HepG2 (cell line): ENCODE results near the gene SYNGR4. TPM values are rescaled to one million over a fixed set of nuclear protein-coding genes. Genes with fewer than 3 reads are reported as not detected.

Source experiments
- ATRX ChIP-seq: sonication (generic); formaldehyde crosslinking; IDR thresholded peaks from 2 replicates; pipeline ENCODE4 v1.4.0; 2020; ENCODE audit warnings: missing genetic modification reagents, borderline replicate concordance
- CAMTA2 ChIP-seq: sonication (generic); formaldehyde crosslinking; IDR thresholded peaks from 2 replicates; pipeline ENCODE4 v1.4.0; 2020; ENCODE audit warnings: mild to moderate bottlenecking, missing genetic modification reagents, borderline replicate concordance
- DMAP1 ChIP-seq: IDR thresholded peaks from 2 replicates; pipeline ENCODE4 v1.6.1; 2016
- ETV6 ChIP-seq: sonication (generic); formaldehyde crosslinking; conservative IDR thresholded peaks from 2 replicates; pipeline ENCODE4 v1.4.0; 2020; ENCODE audit warnings: missing genetic modification reagents
- HOXA5 ChIP-seq: sonication (generic); formaldehyde crosslinking; IDR thresholded peaks from 2 replicates; pipeline ENCODE4 v1.4.0; 2020; ENCODE audit warnings: missing genetic modification reagents
- JUN ChIP-seq: sonication (generic); formaldehyde crosslinking; IDR thresholded peaks from 2 replicates; pipeline ENCODE4 v1.4.0; 2020; ENCODE audit warnings: mild to moderate bottlenecking, missing genetic modification reagents
- KDM2A ChIP-seq: sonication (generic); formaldehyde crosslinking; IDR thresholded peaks from 2 replicates; pipeline ENCODE4 v1.4.0; 2020; ENCODE audit warnings: low read depth, missing genetic modification reagents, borderline replicate concordance
- MED1 ChIP-seq: sonication (generic); formaldehyde crosslinking; IDR thresholded peaks from 2 replicates; pipeline ENCODE4 v1.4.0; 2020; ENCODE audit warnings: missing genetic modification reagents
- PCBP1 ChIP-seq: fragments of 200-400 bp; formaldehyde crosslinking; IDR thresholded peaks from 2 replicates; pipeline ENCODE4 v1.6.1; 2017; ENCODE audit warnings: mild to moderate bottlenecking, low read depth, low read length, borderline replicate concordance
- SIX1 ChIP-seq: sonication (generic); formaldehyde crosslinking; IDR thresholded peaks from 2 replicates; pipeline ENCODE4 v1.4.0; 2020; ENCODE audit warnings: missing genetic modification reagents, borderline replicate concordance
- SIX4 ChIP-seq: sonication (generic); formaldehyde crosslinking; IDR thresholded peaks from 2 replicates; pipeline ENCODE4 v1.4.0; 2020; ENCODE audit warnings: missing genetic modification reagents
- SOX5 ChIP-seq: IDR thresholded peaks from 2 replicates; pipeline ENCODE4 v1.6.1; 2016; ENCODE audit warnings: borderline replicate concordance
- THYN1 ChIP-seq: sonication (generic); formaldehyde crosslinking; IDR thresholded peaks from 2 replicates; pipeline ENCODE4 v1.8.1; 2023; ENCODE audit warnings: low read depth, mild to moderate bottlenecking, moderate library complexity, missing genetic modification reagents, borderline replicate concordance
- ZNF205 ChIP-seq: IDR thresholded peaks from 2 replicates; pipeline ENCODE4 v1.6.1; 2018; ENCODE audit warnings: missing biosample characterization, missing genetic modification reagents
- ZNF350 ChIP-seq: sonication (generic); formaldehyde crosslinking; IDR thresholded peaks from 2 replicates; pipeline ENCODE4 v1.4.0; 2020; ENCODE audit warnings: mild to moderate bottlenecking, low read depth, missing genetic modification reagents, borderline replicate concordance
- ZNF878 ChIP-seq: sonication (generic); formaldehyde crosslinking; IDR thresholded peaks from 2 replicates; pipeline ENCODE4 v1.8.1; 2023; ENCODE audit warnings: mild to moderate bottlenecking, missing genetic modification reagents, moderate library complexity
- ZSCAN12 ChIP-seq: sonication (generic); formaldehyde crosslinking; IDR thresholded peaks from 2 replicates; pipeline ENCODE4 v1.9.0; 2021; ENCODE audit warnings: mild to moderate bottlenecking, missing genetic modification reagents
- ZSCAN21 ChIP-seq: sonication (generic); formaldehyde crosslinking; IDR thresholded peaks from 2 replicates; pipeline ENCODE4 v1.8.0; 2022; ENCODE audit warnings: mild to moderate bottlenecking, missing genetic modification reagents, moderate library complexity, borderline replicate concordance
- polyA plus RNA-seq, 8 experiments: library from polyadenylated mRNA; depleted of rRNA in 3 of 8; stranded (reverse) in 7 of 8; unstranded in 1 of 8; fragments of >200 nt; fragmentation: Illumina TruSeq in 4 of 8; extraction: Trizol in 4 of 8; gene quantifications; 2 replicates each; pipeline versions ENCODE4 v1.2.1 to v1.2.3, GENCODE V29; 2011 to 2016; ENCODE audit warnings: low read depth in 4 of 8, missing spikeins in 1 of 8, mixed read lengths in 1 of 8; ENCODE audit not compliant: insufficient read depth in 1 of 8
- total RNA-seq, 5 experiments: library from RNA; depleted of rRNA; stranded (reverse); fragments of >200 nt; fragmentation: Illumina TruSeq; extraction: Trizol; gene quantifications; 2 replicates each; pipeline ENCODE4 v1.2.3, GENCODE V29; 2016; ENCODE audit warnings: low read depth in 1 of 5
- TF ChIP-seq, protein P1 (sequence below): sonication (generic); formaldehyde crosslinking; IDR thresholded peaks from 2 replicates; pipeline ENCODE4 v1.5.0; 2020; ENCODE audit warnings: mild to moderate bottlenecking, missing genetic modification reagents
- TF ChIP-seq, protein P2 (sequence below): sonication (generic); formaldehyde crosslinking; conservative IDR thresholded peaks from 2 replicates; pipeline ENCODE4 v1.4.0; 2020; ENCODE audit warnings: mild to moderate bottlenecking, missing genetic modification reagents, moderate library complexity
- TF ChIP-seq, protein P3 (sequence below): sonication (generic); formaldehyde crosslinking; IDR thresholded peaks from 2 replicates; pipeline ENCODE4 v1.4.0; 2020; ENCODE audit warnings: missing genetic modification reagents; ENCODE audit errors: not compliant biosample characterization
- TF ChIP-seq, protein P4 (sequence below): IDR thresholded peaks from 2 replicates; pipeline ENCODE4 v1.6.1; 2016

The SYNGR4 gene
- total and polyA plus RNA-seq, 2 of the 13 experiments (the other 11 are each of a cell fraction or from before 2014, with no cell fraction given) = not detected

DNA sequence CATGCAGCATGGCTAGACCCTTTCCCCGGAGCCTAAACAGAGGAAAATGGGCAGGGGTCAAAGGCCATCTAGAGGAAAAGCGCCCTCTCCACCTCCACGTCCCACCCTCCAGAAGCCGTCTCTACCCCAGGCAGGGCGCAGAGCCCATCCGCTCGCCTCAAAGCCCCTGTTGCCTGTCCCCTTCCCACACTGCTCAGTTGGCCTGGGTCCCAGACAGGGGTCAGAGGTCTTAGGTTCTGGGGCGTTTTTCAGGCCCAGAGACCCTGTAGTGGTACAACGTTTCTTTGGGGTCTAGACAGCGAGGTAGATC, 712 bp upstream of the SYNGR4 start (continued):
- TF ChIP-seq ZSCAN12 (CRISPR knock-in tag) (no peak), KDM2A (CRISPR knock-in tag) (peak; percentile 76), ZNF350 (CRISPR knock-in tag) (peak; percentile 80; the same call in 1 of the 2 replicates), THYN1 (no peak), ZNF205 (CRISPR knock-in tag) (no peak), ZSCAN21 (CRISPR knock-in tag) (no peak; the same call in 1 of the 2 replicates), JUN (no peak), CAMTA2 (CRISPR knock-in tag) (peak; percentile 89; the same call in 1 of the 2 replicates), SOX5 (CRISPR knock-in tag) (no peak), HOXA5 (CRISPR knock-in tag) (no peak; the same call in 1 of the 2 replicates), SIX4 (CRISPR knock-in tag) (peak; percentile 33; the same call in 1 of the 2 replicates), ATRX (CRISPR knock-in tag) (no peak), MED1 (CRISPR knock-in tag) (no peak), PCBP1 (no peak), ZNF878 (CRISPR knock-in tag) (no peak), DMAP1 (CRISPR knock-in tag) (no peak; the same call in 1 of the 2 replicates), ETV6 (CRISPR knock-in tag) (no peak), SIX1 (no peak)
- TF ChIP-seq, protein P1, sequence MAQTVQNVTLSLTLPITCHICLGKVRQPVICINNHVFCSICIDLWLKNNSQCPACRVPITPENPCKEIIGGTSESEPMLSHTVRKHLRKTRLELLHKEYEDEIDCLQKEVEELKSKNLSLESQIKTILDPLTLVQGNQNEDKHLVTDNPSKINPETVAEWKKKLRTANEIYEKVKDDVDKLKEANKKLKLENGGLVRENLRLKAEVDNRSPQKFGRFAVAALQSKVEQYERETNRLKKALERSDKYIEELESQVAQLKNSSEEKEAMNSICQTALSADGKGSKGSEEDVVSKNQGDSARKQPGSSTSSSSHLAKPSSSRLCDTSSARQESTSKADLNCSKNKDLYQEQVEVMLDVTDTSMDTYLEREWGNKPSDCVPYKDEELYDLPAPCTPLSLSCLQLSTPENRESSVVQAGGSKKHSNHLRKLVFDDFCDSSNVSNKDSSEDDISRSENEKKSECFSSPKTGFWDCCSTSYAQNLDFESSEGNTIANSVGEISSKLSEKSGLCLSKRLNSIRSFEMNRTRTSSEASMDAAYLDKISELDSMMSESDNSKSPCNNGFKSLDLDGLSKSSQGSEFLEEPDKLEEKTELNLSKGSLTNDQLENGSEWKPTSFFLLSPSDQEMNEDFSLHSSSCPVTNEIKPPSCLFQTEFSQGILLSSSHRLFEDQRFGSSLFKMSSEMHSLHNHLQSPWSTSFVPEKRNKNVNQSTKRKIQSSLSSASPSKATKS (CRISPR knock-in tag) = no peak
- TF ChIP-seq, protein P2, sequence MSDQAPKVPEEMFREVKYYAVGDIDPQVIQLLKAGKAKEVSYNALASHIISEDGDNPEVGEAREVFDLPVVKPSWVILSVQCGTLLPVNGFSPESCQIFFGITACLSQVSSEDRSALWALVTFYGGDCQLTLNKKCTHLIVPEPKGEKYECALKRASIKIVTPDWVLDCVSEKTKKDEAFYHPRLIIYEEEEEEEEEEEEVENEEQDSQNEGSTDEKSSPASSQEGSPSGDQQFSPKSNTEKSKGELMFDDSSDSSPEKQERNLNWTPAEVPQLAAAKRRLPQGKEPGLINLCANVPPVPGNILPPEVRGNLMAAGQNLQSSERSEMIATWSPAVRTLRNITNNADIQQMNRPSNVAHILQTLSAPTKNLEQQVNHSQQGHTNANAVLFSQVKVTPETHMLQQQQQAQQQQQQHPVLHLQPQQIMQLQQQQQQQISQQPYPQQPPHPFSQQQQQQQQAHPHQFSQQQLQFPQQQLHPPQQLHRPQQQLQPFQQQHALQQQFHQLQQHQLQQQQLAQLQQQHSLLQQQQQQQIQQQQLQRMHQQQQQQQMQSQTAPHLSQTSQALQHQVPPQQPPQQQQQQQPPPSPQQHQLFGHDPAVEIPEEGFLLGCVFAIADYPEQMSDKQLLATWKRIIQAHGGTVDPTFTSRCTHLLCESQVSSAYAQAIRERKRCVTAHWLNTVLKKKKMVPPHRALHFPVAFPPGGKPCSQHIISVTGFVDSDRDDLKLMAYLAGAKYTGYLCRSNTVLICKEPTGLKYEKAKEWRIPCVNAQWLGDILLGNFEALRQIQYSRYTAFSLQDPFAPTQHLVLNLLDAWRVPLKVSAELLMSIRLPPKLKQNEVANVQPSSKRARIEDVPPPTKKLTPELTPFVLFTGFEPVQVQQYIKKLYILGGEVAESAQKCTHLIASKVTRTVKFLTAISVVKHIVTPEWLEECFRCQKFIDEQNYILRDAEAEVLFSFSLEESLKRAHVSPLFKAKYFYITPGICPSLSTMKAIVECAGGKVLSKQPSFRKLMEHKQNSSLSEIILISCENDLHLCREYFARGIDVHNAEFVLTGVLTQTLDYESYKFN = no peak
- TF ChIP-seq, protein P3, sequence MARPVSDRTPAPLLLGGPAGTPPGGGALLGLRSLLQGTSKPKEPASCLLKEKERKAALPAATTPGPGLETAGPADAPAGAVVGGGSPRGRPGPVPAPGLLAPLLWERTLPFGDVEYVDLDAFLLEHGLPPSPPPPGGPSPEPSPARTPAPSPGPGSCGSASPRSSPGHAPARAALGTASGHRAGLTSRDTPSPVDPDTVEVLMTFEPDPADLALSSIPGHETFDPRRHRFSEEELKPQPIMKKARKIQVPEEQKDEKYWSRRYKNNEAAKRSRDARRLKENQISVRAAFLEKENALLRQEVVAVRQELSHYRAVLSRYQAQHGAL (CRISPR knock-in tag) = no peak
- TF ChIP-seq, protein P4, sequence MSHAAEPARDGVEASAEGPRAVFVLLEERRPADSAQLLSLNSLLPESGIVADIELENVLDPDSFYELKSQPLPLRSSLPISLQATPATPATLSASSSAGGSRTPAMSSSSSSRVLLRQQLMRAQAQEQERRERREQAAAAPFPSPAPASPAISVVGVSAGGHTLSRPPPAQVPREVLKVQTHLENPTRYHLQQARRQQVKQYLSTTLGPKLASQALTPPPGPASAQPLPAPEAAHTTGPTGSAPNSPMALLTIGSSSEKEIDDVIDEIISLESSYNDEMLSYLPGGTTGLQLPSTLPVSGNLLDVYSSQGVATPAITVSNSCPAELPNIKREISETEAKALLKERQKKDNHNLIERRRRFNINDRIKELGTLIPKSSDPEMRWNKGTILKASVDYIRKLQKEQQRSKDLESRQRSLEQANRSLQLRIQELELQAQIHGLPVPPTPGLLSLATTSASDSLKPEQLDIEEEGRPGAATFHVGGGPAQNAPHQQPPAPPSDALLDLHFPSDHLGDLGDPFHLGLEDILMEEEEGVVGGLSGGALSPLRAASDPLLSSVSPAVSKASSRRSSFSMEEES = no peak
